Gastrocnemius medialis (tissue), 4 donors: ENCODE data around the gene SEC61A2. TPM values are rescaled to one million over a fixed set of nuclear protein-coding genes. Genes with fewer than 3 reads are reported as not detected.

Experiments used
- ATAC-seq, 2 donors: fragments of 150-250 bp; one replicate each; pipeline ENCODE4 v1.9.1; 2016
- DNase-seq, 2 donors: peaks; one replicate each; pipeline ENCODE4 v3.0.0-alpha.2; 2019
- H3K27ac ChIP-seq, 4 donors: fragments of 200-600 bp; sonication (generic); 1 replicate in 1 of 4; 2 replicates in 3 of 4; pipeline ENCODE4 v1.5.1; 2016 to 2018; ENCODE audit warnings: mild to moderate bottlenecking in 2 of 4, moderate library complexity in 1 of 4
- H3K27me3 ChIP-seq, 3 donors: fragments of 200-600 bp; sonication (generic) in 2 of 3; 1 replicate in 1 of 3; 2 replicates in 2 of 3; pipeline versions ENCODE4 v1.5.1 to v1.6.0; 2016 to 2019; ENCODE audit warnings: mild to moderate bottlenecking in 1 of 3, moderate library complexity in 1 of 3
- H3K36me3 ChIP-seq, 2 donors: fragments of 200-600 bp; sonication (generic) in 1 of 2; one replicate each; pipeline ENCODE4 v1.5.1; 2017 to 2018
- H3K4me1 ChIP-seq, 2 donors: fragments of 200-600 bp; sonication (generic) in 1 of 2; one replicate each; pipeline ENCODE4 v1.5.1; 2016 to 2017; ENCODE audit warnings: mild to moderate bottlenecking in 2 of 2
- H3K4me3 ChIP-seq, 4 donors: fragments of 200-600 bp; sonication (generic) in 3 of 4; 1 replicate in 1 of 4; 2 replicates in 3 of 4; pipeline ENCODE4 v1.5.1; 2016 to 2019; ENCODE audit warnings: mild to moderate bottlenecking in 2 of 4
- H3K9me3 ChIP-seq, 3 donors: fragments of 200-600 bp; sonication (generic) in 2 of 3; 1 replicate in 1 of 3; 2 replicates in 2 of 3; pipeline ENCODE4 v1.5.1; 2016 to 2019
- POLR2A ChIP-seq, 2 donors: fragments of 450-650 bp; IDR thresholded peaks; one replicate each; pipeline ENCODE4 v1.6.1; 2017; ENCODE audit warnings: antibody characterized with exemption in 2 of 2, mild to moderate bottlenecking in 2 of 2, moderate library complexity in 2 of 2
- in situ Hi-C, 4 donors: fragments of 200-750 bp; cut with MboI; loops; one replicate each; pipeline versions ENCODE4 v1.15.0 to v1.8.0; 2017; ENCODE audit warnings: low sequenced_read_pairs in 4 of 4
- intact Hi-C: fragments of 100-400 bp; cut with DNase I; formaldehyde crosslinking; loops from one replicate; pipeline ENCODE4 v1.15.1; 2023; ENCODE audit warnings: low total_unique reads
- microRNA counts, 2 donors: library from miRNA; unstranded; fragments of <30 nt; microRNA quantifications; one replicate each; lab custom pipeline; 2016
- microRNA-seq, 2 donors: library from miRNA; unstranded; fragments of <30 nt; microRNA quantifications; one replicate each; pipeline ENCODE4, GENCODE V29; 2016; ENCODE audit warnings: borderline replicate concordance in 2 of 2
- total RNA-seq, 4 donors: library from RNA; depleted of rRNA; stranded (reverse); fragments of >200 nt; gene quantifications; one replicate each; pipeline versions ENCODE4 v1.1.0 to v1.2.3, GENCODE V29; 2016
- TF ChIP-seq, protein P1 (sequence below), 5 experiments: fragments of 450-650 bp in 3 of 5; fragments of 200-600 bp in 2 of 5; sonication (generic) in 2 of 5; IDR thresholded peaks in 4 of 5; conservative IDR thresholded peaks in 1 of 5; 1 replicate in 4 of 5; 2 replicates in 1 of 5; pipeline ENCODE4 v1.5.1; 2016 to 2019; ENCODE audit warnings: antibody characterized with exemption in 5 of 5, mild to moderate bottlenecking in 3 of 5, moderate library complexity in 3 of 5

Gene SEC61A2
- total RNA-seq, 4 donors from 2014 or later: 6.0 to 9.4 (median 8.6) TPM

DNA sequence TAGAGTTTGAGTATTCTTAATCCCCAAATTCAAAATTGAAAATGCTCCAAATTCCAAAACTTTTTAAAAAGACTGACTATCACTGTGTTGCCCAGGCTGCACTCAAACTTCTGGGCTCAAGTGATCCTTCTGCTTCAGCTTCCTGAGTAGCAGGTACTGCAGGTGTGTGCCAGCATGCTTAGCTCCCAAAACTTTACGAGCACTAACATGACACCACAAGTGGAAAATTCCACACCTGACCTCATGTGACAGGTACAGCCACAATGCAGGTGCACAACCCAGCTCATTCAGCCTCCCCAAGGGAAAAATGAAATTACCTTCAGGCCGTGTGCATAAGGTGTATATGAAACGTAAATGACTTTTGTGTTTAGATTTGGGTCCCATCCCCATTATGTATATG is 83.0 kb downstream of the SEC61A2 start:
- intact Hi-C loops (loop anchor here (5.0 kb wide), 1 partner anchor 500 kb away; no protein-coding TSS in a partner anchor), in situ Hi-C loops (loop anchor here in 1 of 4 donors (25.0 kb wide), 1 partner anchor 875 kb away; no protein-coding TSS in a partner anchor)
- no peaks in the 10 kb centered on the region for H3K27me3 ChIP-seq
- H3K9me3 ChIP-seq: no peaks in the 10 kb centered on the region
- peaks cover 11 to 16% of the 10 kb centered on the region in 2 donors for H3K4me1 ChIP-seq
- no peak overlapping the region for H3K4me3 ChIP-seq
- no peak for DNase-seq
- peaks cover 0 to 32% of the 10 kb centered on the region in 2 donors for H3K36me3 ChIP-seq
- TF ChIP-seq, protein P1, sequence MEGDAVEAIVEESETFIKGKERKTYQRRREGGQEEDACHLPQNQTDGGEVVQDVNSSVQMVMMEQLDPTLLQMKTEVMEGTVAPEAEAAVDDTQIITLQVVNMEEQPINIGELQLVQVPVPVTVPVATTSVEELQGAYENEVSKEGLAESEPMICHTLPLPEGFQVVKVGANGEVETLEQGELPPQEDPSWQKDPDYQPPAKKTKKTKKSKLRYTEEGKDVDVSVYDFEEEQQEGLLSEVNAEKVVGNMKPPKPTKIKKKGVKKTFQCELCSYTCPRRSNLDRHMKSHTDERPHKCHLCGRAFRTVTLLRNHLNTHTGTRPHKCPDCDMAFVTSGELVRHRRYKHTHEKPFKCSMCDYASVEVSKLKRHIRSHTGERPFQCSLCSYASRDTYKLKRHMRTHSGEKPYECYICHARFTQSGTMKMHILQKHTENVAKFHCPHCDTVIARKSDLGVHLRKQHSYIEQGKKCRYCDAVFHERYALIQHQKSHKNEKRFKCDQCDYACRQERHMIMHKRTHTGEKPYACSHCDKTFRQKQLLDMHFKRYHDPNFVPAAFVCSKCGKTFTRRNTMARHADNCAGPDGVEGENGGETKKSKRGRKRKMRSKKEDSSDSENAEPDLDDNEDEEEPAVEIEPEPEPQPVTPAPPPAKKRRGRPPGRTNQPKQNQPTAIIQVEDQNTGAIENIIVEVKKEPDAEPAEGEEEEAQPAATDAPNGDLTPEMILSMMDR (IDR thresholded peaks at IDR 0.05 in 4 of 5, conservative IDR thresholded peaks at IDR 0.05 in 1 of 5): no peak
- TF ChIP-seq POLR2A (IDR thresholded peaks at IDR 0.05): no peak
- H3K27ac ChIP-seq: no peak overlapping the region
- no peak for ATAC-seq

DNA sequence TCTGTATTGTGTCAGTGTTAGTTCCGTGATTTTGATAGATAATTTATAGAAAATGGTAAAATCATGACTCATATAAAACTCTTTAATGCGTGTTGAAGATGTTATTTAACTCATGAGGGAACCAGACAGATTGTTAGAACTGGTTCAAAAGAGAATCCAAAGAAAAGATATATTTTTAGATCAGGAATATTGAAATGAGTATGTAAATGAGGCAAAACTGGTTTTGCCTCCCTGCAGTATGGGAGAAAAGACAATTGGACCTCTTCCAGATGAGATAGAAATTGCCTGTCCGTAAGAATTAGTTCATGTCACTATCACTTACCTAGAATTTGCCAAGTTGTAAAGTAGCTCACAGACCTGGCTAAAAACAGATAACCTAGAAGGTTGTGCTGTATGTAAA is 84.1 kb downstream of the SEC61A2 start:
- Histone ChIP-seq H3K9me3 (no peaks in the 10 kb centered on the region), H3K27me3 (no peaks in the 10 kb centered on the region), H3K27ac (no peak overlapping the region), H3K36me3 (peaks cover 0 to 43% of the 10 kb centered on the region in 2 donors), H3K4me1 (peaks cover 11 to 16% of the 10 kb centered on the region in 2 donors), H3K4me3 (no peak overlapping the region)
- TF ChIP-seq, protein P1 (IDR thresholded peaks at IDR 0.05 in 4 of 5, conservative IDR thresholded peaks at IDR 0.05 in 1 of 5): no peak
- no peak for TF ChIP-seq POLR2A (IDR thresholded peaks at IDR 0.05)
- in situ Hi-C loops: loop anchor here in 1 of 4 donors (25.0 kb wide), 1 partner anchor 874 kb away; no protein-coding TSS in a partner anchor
- DNase-seq: no peak
- intact Hi-C loops: loop anchor here (5.0 kb wide), 1 partner anchor 499 kb away; no protein-coding TSS in a partner anchor
- ATAC-seq: no peak

DNA sequence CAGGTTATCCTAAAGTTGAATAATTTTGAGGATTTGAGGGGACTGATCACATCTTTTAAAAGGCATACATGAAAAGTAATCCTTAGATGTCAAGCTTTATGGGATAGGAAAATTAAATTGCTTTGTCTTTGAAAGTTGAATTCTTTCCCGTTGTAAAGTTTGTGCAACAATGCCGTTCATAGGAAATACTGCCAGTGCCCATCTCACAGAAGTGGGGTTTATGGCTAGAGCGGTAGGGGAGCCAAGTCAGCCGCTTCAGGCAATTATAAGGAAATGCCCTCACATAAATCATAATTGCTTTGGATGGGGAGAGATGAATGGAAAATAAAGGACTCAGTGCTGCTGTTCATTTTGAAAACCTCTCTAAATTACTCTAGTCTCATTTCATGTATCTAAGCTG is 84.6 kb downstream of the SEC61A2 start:
- ATAC-seq (no peak), DNase-seq (no peak)
- Histone ChIP-seq H3K9me3 (no peaks in the 10 kb centered on the region), H3K4me1 (peaks cover 11 to 16% of the 10 kb centered on the region in 2 donors), H3K4me3 (no peak overlapping the region), H3K36me3 (peaks cover 0 to 48% of the 10 kb centered on the region in 2 donors), H3K27ac (no peak overlapping the region), H3K27me3 (no peaks in the 10 kb centered on the region)
- intact Hi-C loops (loop anchor here (5.0 kb wide), 1 partner anchor 498 kb away; no protein-coding TSS in a partner anchor), in situ Hi-C loops (loop anchor here in 1 of 4 donors (25.0 kb wide), 1 partner anchor 873 kb away; no protein-coding TSS in a partner anchor)
- TF ChIP-seq POLR2A (IDR thresholded peaks at IDR 0.05): no peak
- TF ChIP-seq, protein P1 (IDR thresholded peaks at IDR 0.05 in 4 of 5, conservative IDR thresholded peaks at IDR 0.05 in 1 of 5): no peak

DNA sequence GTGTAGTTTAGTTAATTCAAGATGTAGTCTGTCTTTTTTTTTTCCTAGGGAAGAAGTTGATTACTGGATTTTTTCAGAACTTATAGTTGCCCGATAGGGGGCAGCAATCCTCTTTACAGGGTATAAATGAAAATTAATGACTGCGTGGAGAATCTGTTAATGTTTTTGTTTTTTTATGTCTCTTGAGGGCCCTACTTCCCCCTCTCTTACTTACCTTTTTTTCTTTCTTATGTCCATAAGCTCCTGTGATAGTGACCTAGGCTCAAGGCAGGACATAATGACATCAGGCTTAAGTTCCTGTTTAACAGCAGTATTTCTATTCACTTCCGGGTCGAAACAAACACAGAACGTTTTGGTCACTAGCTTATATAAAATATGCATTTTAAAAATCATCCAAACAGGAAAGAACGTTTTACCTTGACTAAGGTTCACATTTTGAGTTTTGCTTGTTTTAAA is 85.3 kb downstream of the SEC61A2 start:
- H3K9me3 ChIP-seq: no peaks in the 10 kb centered on the region
- DNase-seq: no peak
- H3K27me3 ChIP-seq: no peaks in the 10 kb centered on the region
- peaks cover 11 to 16% of the 10 kb centered on the region in 2 donors for H3K4me1 ChIP-seq
- TF ChIP-seq, protein P1 (IDR thresholded peaks at IDR 0.05 in 4 of 5, conservative IDR thresholded peaks at IDR 0.05 in 1 of 5): peak in 4 of 5 experiments; percentile 21 to 61 (median 35)
- TF ChIP-seq POLR2A (IDR thresholded peaks at IDR 0.05): no peak
- H3K36me3 ChIP-seq: peaks cover 0 to 45% of the 10 kb centered on the region in 2 donors
- in situ Hi-C loops: loop anchor here in 1 of 4 donors (25.0 kb wide), 1 partner anchor 873 kb away; no protein-coding TSS in a partner anchor
- ATAC-seq: no peak
- peak overlapping the region in 1 of 4 donors; percentile 27 for H3K27ac ChIP-seq
- H3K4me3 ChIP-seq: peak overlapping the region in 3 of 4 donors; percentile 9 to 29 (median 14)
- intact Hi-C loops: loop anchor here (5.0 kb wide), 1 partner anchor 498 kb away; no protein-coding TSS in a partner anchor

MicroRNAs encoded within 50 kb of the gene (microRNA counts, 767-probe panel; counts per million panel counts)
- microRNA hsa-miR-548ak (lab: Ali Mortazavi, UCI): 356 to 448 counts per million in 2 donors

Small RNA genes lying within 50 kb of the gene (microRNA-seq; reads per million reads assigned to microRNA genes)
- 0 reads per million in 2 donors for gene MIR548AK

Other genes starting within 250 kb of the SEC61A2 start
- gene UPF2, start 86.9 kb upstream of the SEC61A2 start, total RNA-seq: 10 to 100 TPM; 22.9 to 30.7 (median 26.4) TPM
- 10 to 100 TPM; 15.2 to 45.7 (median 25.4) TPM for gene DHTKD1, start 60.7 kb upstream of the SEC61A2 start, total RNA-seq
- gene NUDT5, start 66.2 kb downstream of the SEC61A2 start, total RNA-seq: 1 to 10 TPM; 5.1 to 8.2 (median 5.6) TPM
- 10 to 100 TPM; 31.0 to 54.3 (median 37.9) TPM for gene CDC123, start 66.5 kb downstream of the SEC61A2 start, total RNA-seq
- 1 to 10 TPM in 3 of 4 donors, under 1 TPM in 1; 0.55 to 2.2 (median 1.5) TPM for gene CAMK1D, start 219.9 kb downstream of the SEC61A2 start, total RNA-seq